Thoracic aorta (tissue), 2 donors: ENCODE results near the gene TMC2. TPM values are rescaled to one million over a fixed set of nuclear protein-coding genes. Genes with fewer than 3 reads are reported as not detected.
"Not testable (repeated sequence)": the region's sequence is repeated elsewhere in the genome, so short reads cannot be mapped to it uniquely, and the experiment has no call there.

ENCODE experiments used
- ATAC-seq: fragments of 150-250 bp; one replicate; pipeline ENCODE4 v1.8.0; 2017; ENCODE audit warnings: low read depth; ENCODE audit not compliant: insufficient number of reproducible peaks, low FRiP score
- DNase-seq: peaks from one replicate; pipeline ENCODE4 v3.0.0-alpha.2; 2020; ENCODE audit warnings: low spot score
- H3K27ac ChIP-seq, 2 donors: fragments of 200-600 bp; sonication (generic); 1 replicate in 1 of 2; 2 replicates in 1 of 2; pipeline ENCODE4 v1.5.1; 2016; ENCODE audit warnings: mild to moderate bottlenecking in 2 of 2, moderate library complexity in 2 of 2
- H3K27me3 ChIP-seq: fragments of 200-600 bp; sonication (generic); replicated peaks from 2 replicates; pipeline ENCODE4 v1.6.0; 2016; ENCODE audit warnings: mild to moderate bottlenecking; ENCODE audit not compliant: insufficient read depth
- H3K36me3 ChIP-seq: fragments of 200-600 bp; sonication (generic); one replicate; pipeline ENCODE4 v1.5.1; 2016
- H3K4me1 ChIP-seq, 2 donors: fragments of 200-600 bp; sonication (generic); 1 replicate in 1 of 2; 2 replicates in 1 of 2; pipeline versions ENCODE4 v1.5.1 to v1.6.0; 2016; ENCODE audit warnings: low read depth in 2 of 2, mild to moderate bottlenecking in 1 of 2; ENCODE audit not compliant: control insufficient read depth in 1 of 2
- H3K4me3 ChIP-seq: fragments of 200-600 bp; sonication (generic); 2 replicates; pipeline ENCODE4 v1.5.1; 2016; ENCODE audit warnings: mild to moderate bottlenecking
- H3K9me3 ChIP-seq: fragments of 200-600 bp; sonication (generic); 2 replicates; pipeline ENCODE4 v1.5.1; 2016
- CTCF ChIP-seq: fragments of 200-600 bp; sonication (generic); IDR thresholded peaks from one replicate; pipeline ENCODE4 v1.5.1; 2019; ENCODE audit warnings: antibody characterized with exemption
- total RNA-seq, 2 donors: library from RNA; depleted of rRNA; stranded (reverse); fragments of >200 nt; gene quantifications; one replicate each; pipeline versions ENCODE4 v1.1.0 to v1.2.3, GENCODE V29; 2016

TMC2 gene, protein sequence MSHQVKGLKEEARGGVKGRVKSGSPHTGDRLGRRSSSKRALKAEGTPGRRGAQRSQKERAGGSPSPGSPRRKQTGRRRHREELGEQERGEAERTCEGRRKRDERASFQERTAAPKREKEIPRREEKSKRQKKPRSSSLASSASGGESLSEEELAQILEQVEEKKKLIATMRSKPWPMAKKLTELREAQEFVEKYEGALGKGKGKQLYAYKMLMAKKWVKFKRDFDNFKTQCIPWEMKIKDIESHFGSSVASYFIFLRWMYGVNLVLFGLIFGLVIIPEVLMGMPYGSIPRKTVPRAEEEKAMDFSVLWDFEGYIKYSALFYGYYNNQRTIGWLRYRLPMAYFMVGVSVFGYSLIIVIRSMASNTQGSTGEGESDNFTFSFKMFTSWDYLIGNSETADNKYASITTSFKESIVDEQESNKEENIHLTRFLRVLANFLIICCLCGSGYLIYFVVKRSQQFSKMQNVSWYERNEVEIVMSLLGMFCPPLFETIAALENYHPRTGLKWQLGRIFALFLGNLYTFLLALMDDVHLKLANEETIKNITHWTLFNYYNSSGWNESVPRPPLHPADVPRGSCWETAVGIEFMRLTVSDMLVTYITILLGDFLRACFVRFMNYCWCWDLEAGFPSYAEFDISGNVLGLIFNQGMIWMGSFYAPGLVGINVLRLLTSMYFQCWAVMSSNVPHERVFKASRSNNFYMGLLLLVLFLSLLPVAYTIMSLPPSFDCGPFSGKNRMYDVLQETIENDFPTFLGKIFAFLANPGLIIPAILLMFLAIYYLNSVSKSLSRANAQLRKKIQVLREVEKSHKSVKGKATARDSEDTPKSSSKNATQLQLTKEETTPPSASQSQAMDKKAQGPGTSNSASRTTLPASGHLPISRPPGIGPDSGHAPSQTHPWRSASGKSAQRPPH
- not detected for total RNA-seq

GRCh38 chr20:2536560-2536986 lies at the start of gene TMC2:
TSS of gene TMC2 (plus strand) at chr20:2536573. CDS start at chr20:2536622, 49 bp downstream.
- DNase-seq (no peak), ATAC-seq (no peak)
- Histone ChIP-seq H3K4me1 (no peaks in the 10 kb centered on the region), H3K27me3 (peaks cover 3% of the 10 kb centered on the region), H3K27ac (no peak within 1 kb of the TSS), H3K4me3 (no peak within 1 kb of the TSS), H3K36me3 (no peaks in the 10 kb centered on the region), H3K9me3 (no peaks in the 10 kb centered on the region)
- TF ChIP-seq CTCF: no peak

GRCh38 chr20:2502808-2503384 lies 33.5 kb upstream of the TMC2 start:
- H3K27ac ChIP-seq, H3K9me3 ChIP-seq, H3K4me3 ChIP-seq, H3K27me3 ChIP-seq, ATAC-seq, H3K4me1 ChIP-seq, DNase-seq: not testable (repeated sequence)
- H3K36me3 ChIP-seq: peaks cover 19% of the 10 kb centered on the region

DNA sequence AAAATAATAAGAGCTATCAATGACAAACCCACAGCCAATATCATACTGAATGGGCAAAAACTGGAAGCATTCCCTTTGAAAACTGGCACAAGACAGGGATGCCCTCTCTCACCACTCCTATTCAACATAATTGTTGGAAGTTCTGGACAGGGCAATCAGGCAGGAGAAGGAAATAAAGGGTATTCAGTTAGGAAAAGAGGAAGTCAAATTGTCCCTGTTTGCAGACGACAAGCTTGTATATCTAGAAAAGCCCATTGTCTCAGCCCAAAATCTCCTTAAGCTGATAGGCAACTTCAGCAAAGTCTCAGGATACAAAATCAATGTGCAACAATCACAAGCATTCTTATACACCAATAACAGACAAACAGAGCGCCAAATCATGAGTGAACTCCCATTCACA lies 31.6 kb upstream of the TMC2 start:
- H3K27ac ChIP-seq, H3K4me3 ChIP-seq, H3K9me3 ChIP-seq, ATAC-seq, H3K27me3 ChIP-seq, DNase-seq, H3K36me3 ChIP-seq: not testable (repeated sequence)
- H3K4me1 ChIP-seq: peaks cover 0 to 13% of the 10 kb centered on the region in 2 donors

- not testable (repeated sequence) for H3K4me3 ChIP-seq, H3K36me3 ChIP-seq, H3K27me3 ChIP-seq, H3K9me3 ChIP-seq, ATAC-seq, H3K27ac ChIP-seq, DNase-seq
- H3K4me1 ChIP-seq: peaks cover 0 to 13% of the 10 kb centered on the region in 2 donors
Observed at GRCh38 chr20:2506426-2506825, 29.9 kb upstream of the TMC2 start.

DNA sequence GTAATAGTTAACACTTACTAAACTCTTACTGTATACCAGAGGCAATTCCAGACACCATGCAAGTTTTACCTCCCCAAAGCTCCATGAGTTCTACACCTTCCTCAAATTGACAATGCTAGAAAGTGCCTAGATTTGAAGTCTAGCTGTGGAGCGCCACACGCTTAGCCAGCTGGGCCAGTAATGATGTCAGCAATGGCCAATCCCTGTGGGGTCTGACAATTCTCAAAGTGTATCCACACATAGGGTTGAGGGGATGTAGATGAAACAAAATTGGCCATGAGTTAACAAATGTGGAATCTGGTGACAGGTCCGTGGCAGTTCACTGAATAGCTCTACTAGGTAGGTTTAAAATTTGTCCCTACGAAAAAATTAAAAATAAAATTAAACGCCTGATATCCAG lies 28.9 kb upstream of the TMC2 start:
- Histone ChIP-seq H3K27ac (no peak overlapping the region), H3K9me3 (no peaks in the 10 kb centered on the region), H3K27me3 (no peaks in the 10 kb centered on the region), H3K36me3 (no peaks in the 10 kb centered on the region), H3K4me1 (peaks cover 0 to 13% of the 10 kb centered on the region in 2 donors), H3K4me3 (peak overlapping the region; percentile 89)
- no peak for ATAC-seq
- no peak for TF ChIP-seq CTCF
- DNase-seq: no peak

- peak overlapping the region; percentile 89 for H3K4me3 ChIP-seq
- H3K36me3 ChIP-seq: no peaks in the 10 kb centered on the region
- no peaks in the 10 kb centered on the region for H3K27me3 ChIP-seq
- no peaks in the 10 kb centered on the region for H3K9me3 ChIP-seq
- TF ChIP-seq CTCF: no peak
- H3K4me1 ChIP-seq: peaks cover 0 to 13% of the 10 kb centered on the region in 2 donors
- DNase-seq: no peak
- peak; percentile 18 for ATAC-seq
- peak overlapping the region; percentile 73 to 82 for H3K27ac ChIP-seq
Observed at GRCh38 chr20:2507875-2508630, 28.3 kb upstream of the TMC2 start.
